ENCODE results near the gene MTA1. TPM values are rescaled to one million over a fixed set of nuclear protein-coding genes. Genes with fewer than 3 reads are reported as not detected.

MTA1 gene
- total and polyA plus RNA-seq, 10 of the 15 experiments (the other 5 are each of a cell fraction or from before 2014, with no cell fraction given) = 0.14 to 162 (median 30.6) TPM

- peak; percentile 48; the same call in 1 of the 2 replicates for TF ChIP-seq RELB (IDR thresholded peaks at IDR 0.05; ENCODE audit: low read depth)
- TF ChIP-seq PAX5 (IDR thresholded peaks at IDR 0.05; ENCODE audit: borderline replicate concordance, low read depth, low read length) = no peak
- TF ChIP-seq POLR2AphosphoS5 (IDR thresholded peaks at IDR 0.05; ENCODE audit: low read length) = no peak
- TF ChIP-seq MLLT1 (IDR thresholded peaks at IDR 0.05) = peak; percentile 53; the same call in 1 of the 2 replicates
- no peak for TF ChIP-seq CBX3 (IDR thresholded peaks at IDR 0.05; ENCODE audit: borderline replicate concordance, low read depth)
- peak in 1 of 2 experiments; percentile 30; a peak in 2 of 4 replicates for TF ChIP-seq IKZF2 (IDR thresholded peaks at IDR 0.05)
- no peak for TF ChIP-seq SIN3A (IDR thresholded peaks at IDR 0.05; ENCODE audit: low read depth, low read length)
- TF ChIP-seq ZBTB4 (CRISPR knock-in tag; IDR thresholded peaks at IDR 0.05) = no peak
- no peak for TF ChIP-seq ZNF207 (IDR thresholded peaks at IDR 0.05; ENCODE audit: borderline replicate concordance)
- TF ChIP-seq ZSCAN29 (IDR thresholded peaks at IDR 0.05) = no peak
- TF ChIP-seq RELA (IDR thresholded peaks at IDR 0.05; ENCODE audit: borderline replicate concordance, partially characterized antibody) = peak; percentile 54
Observed at GRCh38 chr14:105486163-105486973, 66.7 kb downstream of the MTA1 start, which contains the start of gene CRIP1 (continued).
